Non-pigmented ciliary epithelial cell (primary cell): ENCODE measurements around the gene GAS2L3.
"Not testable (repeated sequence)": the region's sequence is repeated elsewhere in the genome, so short reads cannot be mapped to it uniquely, and the experiment has no call there.

Experiments used
- DNase-seq: peaks from one replicate; pipeline ENCODE4 v3.0.0-alpha.2; 2010; ENCODE audit warnings: low read depth

Gene GAS2L3

DNA sequence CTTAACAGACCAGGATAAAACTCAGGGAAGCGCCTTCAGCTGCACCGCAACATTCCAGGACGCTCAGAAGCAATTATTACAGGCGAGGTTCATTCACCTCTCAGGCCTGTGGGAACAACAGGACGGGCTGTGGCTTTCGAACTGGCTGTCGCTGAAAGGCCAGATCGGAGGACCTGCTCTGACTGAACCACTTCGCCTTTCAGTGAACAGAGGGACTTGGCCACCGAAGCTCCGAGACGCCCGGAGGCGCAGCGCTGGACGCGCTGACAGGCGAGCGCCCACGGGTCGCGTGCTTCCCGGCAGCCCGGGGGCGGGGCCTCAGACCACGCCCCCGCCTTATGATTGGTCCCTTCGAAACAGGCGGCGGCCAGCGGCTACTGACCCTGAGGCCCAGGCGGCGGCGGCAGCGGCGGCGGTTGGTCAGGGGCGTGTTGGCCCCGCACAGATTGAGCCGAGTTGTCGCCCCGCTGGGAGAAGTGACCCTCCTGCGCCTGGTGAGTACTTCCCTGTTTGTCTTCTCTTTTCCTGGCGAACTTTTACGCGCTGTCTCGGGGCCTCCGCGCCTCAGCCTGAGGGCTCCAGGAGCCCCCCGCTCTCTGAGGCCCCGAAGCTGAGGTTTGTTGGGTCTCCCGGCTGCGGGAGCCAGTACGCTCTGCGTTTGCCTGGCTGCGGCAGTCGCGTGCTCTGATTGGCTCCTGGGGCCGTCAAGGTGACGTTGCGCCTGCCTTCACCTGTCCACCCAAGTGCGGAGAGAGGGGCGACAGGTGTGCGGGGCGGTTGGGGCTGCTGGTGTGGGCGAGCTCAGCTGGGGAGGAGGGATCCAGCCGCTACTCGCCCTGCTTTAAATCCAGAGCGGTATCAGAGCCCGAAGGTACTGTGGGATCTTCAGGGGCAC is at the start of gene GAS2L3:
Gene GAS2L3 (plus strand): TSS at position 393 of the 895 bp plus-strand sequence. CDS start 21,221 bp downstream, outside the sequence.
- DNase-seq, result no peak

- DNase-seq, result no peak
Measured at GRCh38 chr12:100528034-100528433, 45.5 kb upstream of the GAS2L3 start.

DNA sequence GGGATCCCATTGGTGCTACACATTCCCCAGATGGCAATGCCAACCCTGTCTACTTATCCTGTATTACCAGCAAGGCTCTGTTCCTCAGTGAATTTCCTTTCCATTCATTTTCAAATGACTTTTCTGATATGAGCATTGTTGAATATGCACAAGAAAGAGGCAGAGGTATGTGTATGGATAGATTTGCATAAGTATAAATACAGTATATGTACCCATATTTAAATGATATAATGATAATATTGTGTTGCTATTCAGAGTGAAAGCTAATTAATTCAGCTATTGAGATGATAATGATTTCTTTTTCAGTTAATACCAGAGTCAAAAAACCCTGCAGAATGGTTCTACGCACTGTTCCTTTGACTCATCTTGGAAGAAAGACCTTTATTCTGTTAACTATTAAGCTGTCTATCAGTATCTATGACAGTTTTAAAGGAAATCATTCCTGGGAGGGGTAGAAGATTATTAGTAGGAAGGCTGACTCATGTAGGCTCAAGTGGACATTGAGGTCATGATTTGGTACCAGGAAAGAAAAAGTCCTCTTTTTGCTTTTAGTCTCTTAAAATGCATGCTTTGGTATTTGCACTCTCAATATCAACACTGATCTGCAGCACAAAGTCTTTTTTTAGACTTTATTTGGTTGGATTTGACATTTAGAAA is 44.9 kb upstream of the GAS2L3 start:
- DNase-seq, result no peak

DNA sequence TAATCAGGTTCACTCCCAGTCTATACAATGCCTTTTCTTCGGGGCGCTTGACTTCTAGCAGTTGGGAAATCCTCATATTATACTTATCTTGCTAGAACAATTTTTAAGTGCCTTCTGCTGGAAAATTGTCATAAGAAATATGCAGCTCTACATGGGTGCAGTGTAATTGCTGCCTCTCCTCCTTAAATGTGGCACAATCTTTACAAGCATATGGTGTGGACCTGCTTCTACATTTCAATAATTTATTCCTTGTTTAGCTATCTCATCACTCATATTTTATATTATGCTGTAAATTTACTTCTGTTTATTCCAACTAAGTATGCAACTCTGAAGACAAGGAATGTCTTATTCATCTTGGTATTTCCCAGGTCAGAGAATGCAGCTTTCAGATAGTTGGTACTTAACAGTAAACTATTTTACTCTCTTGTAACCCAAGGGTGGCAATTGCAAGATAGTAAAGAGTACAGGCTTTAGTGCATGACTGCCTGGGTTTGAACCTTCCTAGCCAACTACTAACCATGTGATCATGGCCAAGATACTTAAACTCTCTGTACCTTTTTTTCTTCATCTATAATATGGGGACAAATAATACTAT is 43.6 kb upstream of the GAS2L3 start:
- no peak for DNase-seq

- no peak for DNase-seq
Measured at GRCh38 chr12:100533376-100533775, 40.1 kb upstream of the GAS2L3 start.

- DNase-seq, result no peak
Measured at GRCh38 chr12:100534625-100535227, 38.8 kb upstream of the GAS2L3 start.

- no peak for DNase-seq
Measured at GRCh38 chr12:100539202-100539601, 34.3 kb upstream of the GAS2L3 start.

- no peak for DNase-seq
Measured at GRCh38 chr12:100544165-100544564, 29.3 kb upstream of the GAS2L3 start.

GRCh38 chr12:100545092-100545491 is 28.4 kb upstream of the GAS2L3 start:
- DNase-seq, result no peak

- no peak for DNase-seq
Measured at GRCh38 chr12:100553936-100554335, 19.5 kb upstream of the GAS2L3 start.

DNA sequence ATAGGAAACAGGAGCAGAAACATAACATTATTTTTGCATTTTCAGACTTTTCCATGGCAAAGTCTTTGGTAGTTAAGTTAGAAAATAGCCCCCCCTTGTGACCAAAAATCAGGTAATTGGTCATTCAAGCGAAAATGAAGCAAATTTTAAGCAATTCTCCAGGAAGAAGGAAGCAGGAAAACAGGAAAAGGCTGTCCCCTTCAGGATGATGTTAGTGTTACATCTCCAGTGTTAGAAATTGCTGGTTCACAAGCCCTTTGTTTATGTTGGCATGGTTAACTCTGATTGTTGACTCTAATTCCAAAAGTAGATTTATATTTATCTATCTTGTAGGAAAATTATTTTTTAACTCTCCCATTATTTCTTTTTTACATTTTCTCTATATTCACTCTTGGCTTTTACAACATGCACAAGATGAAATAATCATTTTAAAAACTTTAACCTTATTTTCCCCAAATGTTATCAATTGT is 18.8 kb upstream of the GAS2L3 start:
- peak; percentile 64 for DNase-seq

DNA sequence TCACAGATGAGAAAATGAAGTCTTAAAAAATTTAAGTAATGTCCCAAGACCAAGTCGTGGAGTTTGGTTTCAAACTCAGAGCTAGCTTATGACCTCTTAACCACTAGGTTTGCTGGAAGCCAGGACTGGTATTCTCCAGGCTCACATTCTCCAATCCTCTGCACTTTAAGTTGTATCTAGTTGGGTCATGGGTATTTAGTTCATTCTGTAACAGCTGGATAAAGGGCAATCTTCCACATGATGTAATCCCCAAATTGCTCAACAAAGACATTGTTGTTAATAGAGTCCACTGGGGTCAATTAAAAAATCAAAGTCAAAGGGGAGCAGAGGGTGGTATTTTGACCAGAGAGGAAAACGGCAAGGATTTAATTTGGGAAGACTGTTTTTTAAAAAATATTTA is 17.8 kb upstream of the GAS2L3 start:
- no peak for DNase-seq

DNA sequence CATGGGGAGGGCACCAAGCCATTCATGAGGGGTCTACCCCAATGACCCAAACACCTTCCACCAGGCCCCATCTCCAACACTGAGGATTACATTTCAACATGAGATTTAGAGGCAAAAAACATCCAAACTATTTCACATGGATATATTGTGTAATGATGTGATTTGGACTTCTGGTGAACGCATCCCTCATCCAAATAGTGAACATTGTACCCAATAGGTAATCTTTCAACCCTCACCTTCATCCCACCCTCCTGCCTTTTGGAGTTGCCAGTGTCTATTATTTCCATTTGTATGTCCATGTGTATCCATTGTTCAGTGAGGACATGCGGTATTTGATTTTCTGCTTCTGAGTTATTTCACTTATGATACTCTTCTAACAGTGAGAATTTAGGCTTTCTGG is 16.1 kb upstream of the GAS2L3 start:
- no peak for DNase-seq

GRCh38 chr12:100559261-100559660 is 14.2 kb upstream of the GAS2L3 start:
- DNase-seq, result not testable (repeated sequence)

DNA sequence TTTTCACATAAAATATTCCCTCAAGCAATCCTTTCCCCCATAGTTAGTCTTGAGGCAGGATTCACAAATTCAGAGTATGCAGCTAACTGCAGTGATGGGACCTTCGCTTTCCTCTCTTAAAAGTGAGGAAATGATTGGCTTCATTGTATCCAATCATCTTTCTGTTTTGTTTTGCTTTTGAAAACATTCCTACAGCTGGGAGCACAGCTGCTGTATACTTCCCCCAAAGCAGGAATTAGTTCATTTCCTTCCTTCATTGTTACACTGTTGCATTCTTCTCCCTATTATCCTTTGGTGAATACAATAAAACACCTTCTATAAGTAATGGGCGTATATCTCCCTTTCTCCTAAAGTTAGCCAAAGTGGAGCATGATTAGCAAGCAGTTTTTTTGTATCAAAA is 9.4 kb upstream of the GAS2L3 start:
- DNase-seq, result no peak

GRCh38 chr12:100564905-100565467 is 8.5 kb upstream of the GAS2L3 start:
- DNase-seq, result no peak

- DNase-seq, result no peak
Measured at GRCh38 chr12:100565987-100566545, 7.4 kb upstream of the GAS2L3 start.

DNA sequence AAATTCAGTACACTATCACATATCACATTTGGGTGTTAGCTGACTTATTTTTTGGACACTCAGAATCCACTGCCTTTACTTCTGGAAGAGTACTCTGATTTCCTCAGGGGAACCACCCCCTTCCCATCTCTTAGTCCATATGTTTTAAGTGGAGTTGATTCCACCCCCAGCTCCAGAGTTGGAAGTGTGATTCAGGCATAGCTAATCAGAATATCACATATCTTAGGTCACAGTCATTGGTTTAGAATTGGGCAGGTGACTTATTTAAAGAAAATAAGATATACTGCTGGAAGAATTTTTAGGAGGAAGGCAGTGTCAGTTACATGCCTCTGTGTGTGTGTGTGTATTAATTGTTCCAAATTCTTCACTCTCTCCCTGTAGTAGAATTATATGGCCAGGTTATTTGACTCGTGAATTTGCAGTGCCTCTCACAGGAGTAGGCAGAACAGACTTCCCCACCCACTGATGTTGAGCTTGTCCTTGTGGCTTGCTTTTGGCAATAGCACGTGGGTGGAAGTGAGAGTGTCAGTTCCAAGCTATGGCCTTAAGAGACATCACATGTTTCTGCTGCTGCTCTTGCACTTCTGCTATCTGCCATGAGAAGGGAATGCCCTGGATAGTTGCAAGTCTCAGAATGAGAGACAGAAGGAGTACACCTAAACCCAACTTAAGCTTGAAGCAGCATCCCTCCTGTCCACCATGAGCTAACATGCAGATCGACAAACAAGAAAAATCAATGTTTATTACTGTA is 6.4 kb upstream of the GAS2L3 start:
- DNase-seq, result no peak

- DNase-seq, result no peak
Measured at GRCh38 chr12:100567945-100568344, 5.5 kb upstream of the GAS2L3 start.

DNA sequence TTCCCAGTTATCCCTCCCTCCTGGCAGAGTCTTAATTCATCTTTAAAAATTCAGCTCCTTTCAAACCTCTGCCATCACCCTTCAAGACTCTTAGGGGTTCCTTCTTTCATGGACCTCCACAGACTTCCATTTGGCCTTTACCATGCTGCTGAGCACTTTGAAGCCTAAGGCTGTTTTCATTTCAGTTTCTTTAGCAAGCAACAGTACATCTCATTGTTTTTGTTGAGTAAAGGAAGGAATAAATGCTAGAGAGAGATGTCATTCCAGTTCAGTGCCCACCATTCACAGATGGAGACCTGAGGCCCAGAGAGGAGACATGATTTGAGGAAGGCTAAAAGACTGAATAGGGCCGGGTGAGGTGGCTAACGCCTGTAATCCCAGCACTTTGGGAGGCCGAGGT is 1.3 kb upstream of the GAS2L3 start:
- no peak for DNase-seq
